Inflammatory macrophage treated with lipopolysaccharide for 4 hours (primary cell): ENCODE data around the gene GMEB2.
A peak's percentile ranks its signal among the peaks of the same experiment; 100 is the strongest.
"Not testable (repeated sequence)": the region's sequence is repeated elsewhere in the genome, so short reads cannot be mapped to it uniquely, and the experiment has no call there.

Experiments
- DNase-seq: peaks from one replicate; pipeline ENCODE4 v3.0.0-alpha.2; 2020

The GMEB2 gene

GRCh38 chr20:63612276-63612931 lies 14.5 kb downstream of the GMEB2 start:
- DNase-seq: peak; percentile 96

GRCh38 chr20:63611646-63612045 lies 15.3 kb downstream of the GMEB2 start:
- no peak for DNase-seq

- no peak for DNase-seq
These were observed 16.1 kb downstream of the GMEB2 start for GRCh38 chr20:63610581-63611435.

- DNase-seq: peak; percentile 58
These were observed 20.2 kb downstream of the GMEB2 start for GRCh38 chr20:63606686-63607085.

GRCh38 chr20:63602321-63602720 lies 24.6 kb downstream of the GMEB2 start:
- no peak for DNase-seq

GRCh38 chr20:63601679-63602078 lies 25.2 kb downstream of the GMEB2 start:
- not testable (repeated sequence) for DNase-seq

- DNase-seq: no peak
These were observed 27.4 kb downstream of the GMEB2 start for GRCh38 chr20:63599396-63600050.

GRCh38 chr20:63598479-63599395 lies 28.2 kb downstream of the GMEB2 start:
- DNase-seq: no peak

GRCh38 chr20:63597651-63598478 lies 29.0 kb downstream of the GMEB2 start:
- no peak for DNase-seq

- DNase-seq: no peak
These were observed 30.5 kb downstream of the GMEB2 start for GRCh38 chr20:63596423-63596822.

- DNase-seq: no peak
These were observed 31.3 kb downstream of the GMEB2 start for GRCh38 chr20:63595416-63596127.

GRCh38 chr20:63594043-63594561 lies 32.8 kb downstream of the GMEB2 start:
- DNase-seq: no peak

GRCh38 chr20:63592661-63593060 lies 34.2 kb downstream of the GMEB2 start:
- DNase-seq: no peak

GRCh38 chr20:63591786-63592355 lies 35.0 kb downstream of the GMEB2 start:
- no peak for DNase-seq

- no peak for DNase-seq
These were observed 35.8 kb downstream of the GMEB2 start for GRCh38 chr20:63591147-63591533.

- DNase-seq: no peak
These were observed 36.4 kb downstream of the GMEB2 start for GRCh38 chr20:63590218-63591146.

- DNase-seq: no peak
These were observed 37.4 kb downstream of the GMEB2 start for GRCh38 chr20:63589261-63590217.

GRCh38 chr20:63588641-63589041 lies 38.3 kb downstream of the GMEB2 start:
- DNase-seq: no peak
